Activated CD4-positive, alpha-beta T cell treated with anti-CD3 and anti-CD28 coated beads, Interleukin-2, amount 50 U/mL, for 4 hours (primary cell): ENCODE results near the gene CCDC116.
"Not testable (repeated sequence)": the region's sequence is repeated elsewhere in the genome, so short reads cannot be mapped to it uniquely, and the experiment has no call there.

Source experiments
- DNase-seq, 2 experiments: peaks; one replicate each; pipeline ENCODE4 v3.0.0-alpha.2; 2020

Gene CCDC116

DNA sequence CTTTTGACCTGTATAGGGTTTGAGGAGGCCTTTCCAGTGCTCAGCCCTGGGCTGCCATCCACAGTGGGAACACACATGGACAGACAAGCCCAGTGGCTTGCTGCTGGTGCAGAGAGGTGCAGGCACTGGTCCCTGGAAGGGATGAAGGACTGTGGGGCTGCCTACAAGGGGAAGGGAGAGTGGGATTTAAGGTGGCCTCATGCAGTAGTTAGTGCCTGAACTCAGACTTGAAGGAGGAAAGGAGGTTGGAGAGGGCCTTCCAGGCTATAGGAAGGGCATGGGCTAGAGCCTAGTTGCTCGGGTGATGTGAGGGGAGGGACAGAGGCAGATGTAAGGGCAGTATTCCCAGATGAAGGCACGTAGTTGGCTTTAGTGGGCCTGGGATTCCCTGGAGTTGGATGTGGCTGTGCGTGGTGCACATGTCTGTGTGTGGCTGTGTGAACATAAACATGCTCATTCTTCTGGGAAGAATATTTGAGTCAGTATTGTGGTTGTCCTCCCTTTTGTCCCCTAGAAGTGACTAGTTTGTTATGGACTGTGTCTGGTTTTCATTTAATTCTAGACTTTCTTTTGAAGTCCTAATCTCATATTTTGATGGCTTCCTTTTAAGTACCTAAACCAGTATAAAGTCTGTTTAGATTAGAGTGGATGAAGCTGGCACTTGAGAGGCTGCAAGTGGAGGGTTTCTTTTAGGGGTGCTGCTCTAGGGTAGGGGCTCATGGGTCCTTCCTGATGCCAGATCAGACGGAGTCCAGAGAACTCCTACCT lies 21.2 kb upstream of the CCDC116 start:
- DNase-seq, result no peak

DNA sequence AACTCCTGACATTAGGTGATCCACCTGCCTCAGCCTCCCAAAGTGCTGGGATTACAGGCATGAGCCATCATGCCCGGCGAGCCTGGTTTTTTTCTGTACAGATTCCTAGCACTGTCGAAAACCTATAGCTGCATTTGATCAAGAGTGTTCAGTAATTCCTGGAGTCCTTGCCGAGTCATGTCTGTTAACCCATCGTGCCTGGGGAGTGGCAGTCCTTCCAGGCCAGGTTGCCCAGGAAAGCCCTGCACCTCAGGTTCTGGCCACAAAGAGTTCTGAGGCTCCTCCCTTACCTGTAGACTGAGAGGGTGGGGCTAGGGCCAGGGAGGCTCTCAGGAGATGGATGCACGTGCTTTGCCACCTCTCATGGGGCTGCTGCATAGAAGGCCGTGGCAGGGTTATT lies 19.7 kb upstream of the CCDC116 start:
- no peak for DNase-seq

DNA sequence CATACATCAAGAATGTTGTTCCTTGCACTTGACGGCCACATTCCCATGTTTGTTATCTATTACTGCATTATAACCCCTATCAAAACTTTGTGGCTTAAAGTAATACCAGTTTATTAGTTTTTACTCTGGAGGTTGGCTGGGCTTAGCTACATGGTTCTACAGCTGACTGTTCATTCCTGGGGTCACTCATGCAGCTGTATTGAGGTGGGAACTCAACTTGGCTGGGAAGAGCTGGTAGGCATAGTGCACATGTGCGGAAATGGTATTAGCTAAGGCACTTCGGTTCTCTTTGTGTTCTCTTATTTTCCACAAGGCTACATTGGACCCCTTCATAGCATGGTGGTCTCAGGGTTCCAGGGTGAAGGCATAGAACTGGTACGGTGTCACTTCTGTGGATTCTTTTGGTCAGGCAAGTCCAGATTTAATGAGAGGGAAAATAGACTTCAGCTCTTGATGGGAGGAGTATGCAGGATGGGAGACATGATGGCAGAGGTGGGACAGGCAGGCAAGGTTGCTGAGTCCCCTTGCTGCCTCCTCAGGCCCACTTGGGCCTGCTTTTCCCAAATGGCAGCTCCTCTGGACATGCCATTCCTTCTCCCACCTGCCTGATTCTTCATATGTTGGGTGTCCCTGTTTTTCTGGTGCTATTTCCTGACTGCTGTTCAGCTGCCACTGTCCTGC lies 18.9 kb upstream of the CCDC116 start:
- no peak for DNase-seq

DNA sequence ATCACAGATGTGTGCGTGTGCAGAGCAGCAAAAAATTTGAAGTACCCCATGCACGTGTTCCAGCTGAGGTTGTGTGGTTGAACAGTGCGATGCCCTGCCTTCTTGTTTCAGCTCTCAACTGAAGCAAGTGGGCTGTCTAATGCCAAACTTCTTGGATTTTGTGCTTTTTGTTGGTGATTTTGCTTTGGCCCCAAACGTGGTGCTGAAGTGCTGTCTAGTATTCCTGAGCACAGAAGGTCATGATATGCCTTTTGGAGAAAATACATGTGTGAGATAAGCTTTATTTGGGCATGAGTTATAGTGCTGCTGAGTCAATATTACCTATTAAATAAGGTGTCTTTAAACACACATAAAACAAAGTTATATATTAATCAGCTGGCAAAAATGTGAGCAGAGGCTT lies 16.8 kb upstream of the CCDC116 start:
- DNase-seq, result no peak

DNA sequence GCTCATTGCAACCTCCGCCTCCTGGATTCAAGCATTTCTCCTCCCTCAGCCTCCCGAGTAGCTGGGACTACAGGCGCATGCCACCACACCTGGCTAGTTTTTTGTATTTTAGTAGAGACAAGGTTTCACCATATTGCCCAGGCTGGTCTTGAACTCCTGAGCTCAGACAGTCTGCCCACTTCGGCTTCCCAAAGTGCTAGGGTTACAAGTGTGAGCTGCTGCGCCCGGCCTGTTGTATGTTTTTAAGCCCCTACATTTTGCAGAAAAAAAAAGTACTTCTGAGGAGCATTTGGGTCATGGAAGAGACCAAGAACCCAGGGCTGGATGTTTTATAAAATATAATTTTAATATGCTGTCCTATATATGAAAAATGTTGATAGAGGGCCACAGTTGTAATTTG lies 15.2 kb upstream of the CCDC116 start:
- not testable (repeated sequence) for DNase-seq

DNA sequence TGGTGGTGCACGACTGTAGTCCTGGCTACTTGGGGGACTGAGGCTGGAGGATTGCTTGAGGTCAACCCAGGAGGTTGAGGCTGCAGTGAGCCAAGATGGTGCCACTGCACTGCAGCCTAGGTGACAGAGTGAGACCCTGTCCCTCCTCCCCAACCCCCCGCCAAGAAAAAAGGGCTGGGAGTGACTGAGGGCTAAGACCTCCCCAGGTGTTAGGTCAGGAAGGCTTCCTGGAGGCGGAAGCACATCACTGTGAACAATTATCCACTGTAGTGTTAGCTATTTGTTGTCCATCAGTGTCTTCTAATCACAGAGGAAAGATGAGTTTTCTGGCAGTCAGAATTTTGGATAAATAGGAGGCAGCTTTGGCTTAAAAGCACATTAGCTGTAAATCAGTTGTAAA lies 11.5 kb upstream of the CCDC116 start:
- no peak for DNase-seq

DNA sequence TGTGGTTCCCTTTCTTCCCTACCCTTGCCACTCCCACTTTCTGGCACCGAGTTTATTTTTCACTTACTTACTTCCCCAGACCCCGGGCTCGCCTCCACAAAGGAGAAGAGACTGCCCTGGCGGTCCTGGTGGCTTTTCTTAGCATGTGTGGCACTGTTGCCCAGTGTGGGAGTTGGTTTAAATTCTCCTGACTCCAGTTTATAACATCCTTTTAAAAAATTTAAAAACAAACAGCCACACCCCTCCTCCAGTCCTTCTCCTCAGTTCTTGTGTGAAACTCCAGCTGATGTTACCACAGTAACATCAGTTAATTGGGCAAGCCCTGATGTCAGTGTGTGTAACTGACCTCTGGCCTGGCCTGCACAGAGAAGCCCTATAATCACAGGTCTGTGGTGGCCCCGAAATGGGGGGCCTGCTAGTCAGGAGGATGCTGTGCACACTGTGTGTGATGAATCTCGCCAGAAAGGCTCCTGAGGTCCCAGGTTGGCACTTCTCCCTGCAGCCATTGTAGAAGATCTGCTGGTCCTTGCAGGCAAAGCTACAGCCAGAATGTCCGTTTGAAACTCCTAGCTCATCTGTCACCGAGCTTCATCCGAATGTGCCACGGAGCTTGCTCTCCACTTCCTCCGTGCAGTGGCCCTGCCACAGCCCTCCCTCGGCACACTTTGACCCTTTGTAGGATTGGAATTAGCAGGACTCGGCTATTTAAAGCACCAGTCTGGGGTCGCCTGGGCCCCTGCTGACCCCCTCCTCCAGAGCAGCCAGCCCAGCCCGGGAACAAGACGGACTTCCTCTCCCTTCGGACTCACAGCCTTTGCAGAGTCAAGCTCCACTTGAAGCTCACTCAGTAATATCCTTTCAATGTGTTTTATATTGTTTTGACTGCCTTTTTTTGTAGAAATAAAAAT lies 10.3 kb upstream of the CCDC116 start:
- no peak for DNase-seq

DNA sequence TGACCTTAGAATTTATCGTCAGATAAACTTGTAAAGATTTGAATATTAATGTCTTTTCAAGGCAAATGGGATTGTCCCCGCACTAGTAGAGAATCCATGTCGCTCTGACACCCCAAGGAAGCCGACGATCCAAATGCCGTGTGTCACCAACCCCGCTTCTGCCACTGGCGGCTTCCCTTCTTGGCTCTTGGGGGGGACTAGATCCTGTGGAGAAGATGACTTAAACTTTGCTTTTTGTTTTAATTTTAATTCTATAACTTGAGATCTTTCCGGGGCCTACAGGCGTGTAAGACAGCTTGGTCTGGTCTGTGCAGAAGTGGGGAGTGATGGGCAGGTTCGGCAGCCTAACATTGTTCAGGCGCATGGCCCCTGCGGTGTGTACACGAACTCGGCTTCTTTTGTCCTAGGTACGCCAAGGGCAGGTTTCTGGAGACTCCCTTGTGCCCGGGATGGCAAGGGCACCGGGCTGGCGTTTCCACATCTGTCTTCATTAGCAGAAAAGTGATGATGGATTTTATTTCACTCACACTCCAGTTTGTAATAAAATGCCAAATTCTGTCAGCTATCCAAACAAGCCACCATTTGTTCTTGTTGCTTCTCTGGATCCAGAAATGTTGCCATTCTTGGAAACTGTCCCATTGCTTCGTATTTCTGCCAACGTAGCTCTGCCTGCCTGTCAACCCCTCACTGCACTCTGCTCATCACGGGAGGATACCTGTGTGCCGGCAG lies 9.5 kb upstream of the CCDC116 start:
- no peak for DNase-seq

DNA sequence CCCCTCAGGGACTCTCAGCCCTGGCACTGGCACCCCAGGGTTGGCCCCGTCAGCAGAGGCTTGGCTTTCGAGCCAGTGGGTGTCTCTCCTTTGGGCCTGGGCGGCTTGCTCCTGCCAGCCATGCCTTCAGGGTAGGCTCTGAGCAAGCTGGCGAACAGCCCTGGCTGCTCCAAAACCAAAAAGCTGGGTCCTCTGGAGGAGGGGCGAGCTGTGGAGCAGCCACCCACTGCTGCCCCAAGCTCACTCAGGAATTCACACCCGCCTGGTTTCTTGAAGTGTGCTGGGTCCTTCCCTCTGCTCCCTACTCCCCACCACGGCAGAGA lies 9.0 kb upstream of the CCDC116 start:
- no peak for DNase-seq

DNA sequence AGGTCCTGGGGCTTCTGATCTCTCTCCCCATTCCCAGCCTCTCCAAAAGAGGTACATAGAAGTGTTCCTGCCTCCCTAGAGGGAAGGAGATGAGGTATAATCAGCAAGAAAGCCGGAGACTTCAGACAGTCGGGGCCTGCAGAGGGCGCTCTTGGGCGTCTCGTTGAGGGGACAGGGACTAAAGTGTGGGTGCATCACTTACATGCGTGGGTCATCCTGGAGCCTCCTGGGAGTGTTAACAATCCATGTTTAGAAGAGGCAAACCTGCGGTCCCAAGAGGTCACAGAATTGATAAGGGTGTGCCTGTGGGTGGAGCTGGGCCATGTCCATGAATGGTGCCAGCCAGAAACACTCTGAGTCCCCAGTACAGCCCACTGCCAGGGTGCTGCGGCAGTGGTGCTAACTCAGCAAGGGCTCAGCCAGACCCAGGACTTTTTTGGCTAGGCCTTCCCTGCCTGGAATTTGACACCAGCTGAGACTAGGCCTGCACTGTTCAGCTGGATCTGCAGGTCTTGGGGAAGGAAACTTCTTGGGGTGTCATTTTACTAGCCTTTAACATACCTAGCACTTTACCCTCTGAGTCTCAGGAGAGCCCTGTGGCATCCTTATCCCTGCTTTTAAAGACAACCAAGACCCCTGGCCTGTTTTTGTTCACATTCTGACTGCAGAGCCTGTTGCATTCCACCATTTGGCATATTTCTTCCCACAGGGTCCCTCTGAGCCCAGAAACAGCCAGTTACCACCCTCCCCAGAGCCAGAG lies 8.3 kb upstream of the CCDC116 start:
- peak; percentile 31 to 36 for DNase-seq

DNA sequence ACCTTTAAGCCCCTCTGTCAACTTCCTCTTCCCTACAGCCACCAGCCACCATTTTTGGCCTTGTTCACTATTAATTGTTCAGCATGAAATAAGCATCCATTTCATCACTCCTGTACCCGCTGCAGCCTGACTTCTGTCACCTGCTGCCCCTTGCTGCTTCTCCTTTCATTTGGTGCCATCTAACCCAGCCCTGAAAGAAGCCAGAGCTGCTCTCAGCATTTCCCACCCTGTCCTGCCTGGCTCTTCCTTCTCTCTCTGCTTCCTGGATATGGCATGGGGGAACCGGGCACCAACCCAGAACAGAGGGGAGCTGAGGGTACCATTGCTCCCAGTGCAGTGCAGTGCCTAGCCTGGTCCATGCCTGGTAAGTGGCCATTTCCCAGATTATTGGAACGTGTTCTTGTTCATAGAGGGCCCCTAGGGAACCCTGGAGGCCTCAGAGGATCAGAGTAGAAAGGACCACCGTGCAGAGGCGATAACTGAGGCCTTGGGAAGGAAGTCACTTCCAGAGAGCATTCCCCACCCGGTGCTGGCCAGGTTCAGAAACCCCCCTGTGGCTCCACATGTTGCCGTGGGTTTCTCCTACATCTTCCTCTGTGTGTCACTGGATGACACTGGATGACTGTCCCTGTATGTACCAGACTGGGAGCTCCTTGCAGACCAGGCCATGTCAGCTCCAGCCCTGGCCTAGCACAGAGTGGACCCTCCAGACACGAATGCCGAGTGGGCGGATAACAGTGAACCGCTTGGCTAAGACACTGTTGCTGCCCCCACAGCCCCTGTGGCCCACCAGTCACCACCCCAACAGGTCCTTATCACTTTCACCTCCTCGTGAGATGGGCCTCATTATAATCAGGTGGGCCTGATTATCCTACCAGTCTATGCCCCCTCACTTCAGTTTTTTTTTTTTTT lies 7.4 kb upstream of the CCDC116 start:
- no peak for DNase-seq

DNA sequence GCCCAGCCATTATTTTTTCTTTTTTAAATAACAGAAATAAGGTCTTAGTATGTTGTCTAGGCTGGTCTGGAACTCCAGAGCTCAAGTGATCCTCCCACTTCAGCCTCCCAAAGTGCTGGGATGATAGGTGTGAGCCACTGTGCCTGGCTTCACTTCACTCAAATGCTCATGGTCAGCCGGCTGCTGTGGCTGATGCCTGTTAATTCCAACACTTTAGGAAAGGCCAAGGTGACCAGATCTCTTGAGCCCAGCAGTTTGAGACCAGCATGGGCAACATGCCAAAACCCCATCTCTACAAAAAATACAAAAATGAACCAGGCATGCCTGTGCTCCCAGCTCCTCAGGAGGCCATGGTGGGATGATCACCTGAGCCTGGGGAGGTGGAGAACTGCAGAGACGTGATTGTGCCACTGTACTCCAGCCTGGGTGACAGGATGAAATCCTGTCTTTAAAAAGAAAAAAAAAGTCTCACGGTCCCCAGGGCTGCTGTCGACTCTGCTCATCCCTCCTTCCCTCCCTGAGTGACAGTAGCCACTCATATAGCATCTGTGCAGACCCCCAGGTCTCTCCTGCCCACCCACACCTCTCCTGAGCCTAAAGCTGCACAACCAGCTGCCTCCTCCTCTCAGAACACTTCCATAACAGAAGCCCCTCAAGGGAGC lies 6.4 kb upstream of the CCDC116 start:
- no peak for DNase-seq

DNA sequence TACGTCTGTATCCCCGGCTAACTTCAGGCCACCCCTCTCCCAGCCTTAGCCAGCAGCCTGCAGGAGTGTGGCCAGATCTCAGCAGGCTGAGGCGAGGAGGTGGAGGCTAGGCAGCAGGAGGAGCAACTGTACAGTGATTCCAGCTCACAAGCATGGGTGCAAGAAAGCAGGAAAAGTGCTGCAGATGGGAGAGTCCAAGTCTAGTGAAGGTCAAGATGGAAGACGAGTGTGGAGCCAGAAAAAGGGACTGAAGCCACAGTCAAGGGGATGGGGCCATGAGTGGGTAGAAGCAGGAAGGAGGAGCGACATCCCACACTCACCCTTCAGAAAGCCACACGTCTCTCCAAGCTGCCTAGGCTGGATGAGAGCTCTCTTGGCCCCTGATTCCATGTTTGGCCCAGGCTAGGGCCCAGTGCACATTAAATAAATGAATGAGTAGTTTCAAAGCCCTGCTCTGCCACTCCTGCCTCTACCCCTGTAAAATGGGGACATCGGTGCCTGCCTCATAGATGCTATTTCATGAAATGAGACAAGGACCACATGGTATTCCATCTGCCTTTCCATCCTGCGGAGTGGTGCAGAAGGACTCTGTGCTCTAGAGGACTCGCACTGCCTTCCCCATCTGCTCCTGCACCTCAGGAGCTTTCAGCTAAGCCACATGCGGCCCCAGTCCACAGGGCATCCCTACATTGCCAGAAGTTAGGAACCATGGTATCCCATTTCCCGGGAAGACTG lies 5.7 kb upstream of the CCDC116 start:
- DNase-seq, result no peak

DNA sequence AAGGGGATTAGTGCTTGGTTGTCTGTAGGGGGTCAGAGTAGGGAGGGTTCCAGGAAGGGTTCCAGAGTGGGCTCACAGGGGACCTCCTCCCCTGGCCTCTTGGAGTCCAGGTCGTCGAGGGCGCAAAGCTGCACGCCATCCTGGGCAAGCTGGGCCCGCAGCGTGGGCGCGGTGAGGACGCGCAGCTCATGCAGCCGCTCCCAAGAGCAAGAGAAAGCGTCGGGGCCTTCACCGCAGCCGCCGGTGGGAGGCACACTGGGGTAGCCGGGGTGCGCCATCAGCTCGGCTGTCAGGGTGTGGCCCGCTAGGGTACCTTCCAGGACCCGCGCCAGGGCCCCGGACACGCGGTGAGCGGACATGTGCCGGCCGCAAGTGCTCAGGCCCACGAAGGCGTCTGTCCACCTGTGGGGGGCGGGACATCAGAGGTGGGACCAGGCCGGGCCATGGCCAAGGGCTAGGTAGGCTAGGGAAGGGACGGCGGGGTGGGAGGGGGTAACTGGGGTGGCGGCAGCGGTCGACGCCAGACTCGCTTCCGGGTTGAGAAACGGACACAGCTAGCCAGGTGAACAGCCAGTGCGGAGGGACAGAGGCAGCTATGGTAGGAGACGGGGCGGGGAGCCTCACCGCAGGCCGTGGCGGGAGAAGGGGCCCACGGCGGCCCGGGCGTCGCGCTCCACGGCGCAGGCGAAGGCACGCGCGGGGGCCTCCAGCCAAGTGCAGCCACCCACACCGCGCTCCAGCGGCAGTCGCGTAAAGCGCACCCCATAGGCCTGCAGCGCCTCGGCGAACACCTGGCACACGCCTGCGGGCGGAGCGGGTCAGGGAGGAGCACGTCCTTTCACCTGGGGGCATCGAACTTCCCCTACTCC lies 3.9 kb upstream of the CCDC116 start:
- no peak for DNase-seq

DNA sequence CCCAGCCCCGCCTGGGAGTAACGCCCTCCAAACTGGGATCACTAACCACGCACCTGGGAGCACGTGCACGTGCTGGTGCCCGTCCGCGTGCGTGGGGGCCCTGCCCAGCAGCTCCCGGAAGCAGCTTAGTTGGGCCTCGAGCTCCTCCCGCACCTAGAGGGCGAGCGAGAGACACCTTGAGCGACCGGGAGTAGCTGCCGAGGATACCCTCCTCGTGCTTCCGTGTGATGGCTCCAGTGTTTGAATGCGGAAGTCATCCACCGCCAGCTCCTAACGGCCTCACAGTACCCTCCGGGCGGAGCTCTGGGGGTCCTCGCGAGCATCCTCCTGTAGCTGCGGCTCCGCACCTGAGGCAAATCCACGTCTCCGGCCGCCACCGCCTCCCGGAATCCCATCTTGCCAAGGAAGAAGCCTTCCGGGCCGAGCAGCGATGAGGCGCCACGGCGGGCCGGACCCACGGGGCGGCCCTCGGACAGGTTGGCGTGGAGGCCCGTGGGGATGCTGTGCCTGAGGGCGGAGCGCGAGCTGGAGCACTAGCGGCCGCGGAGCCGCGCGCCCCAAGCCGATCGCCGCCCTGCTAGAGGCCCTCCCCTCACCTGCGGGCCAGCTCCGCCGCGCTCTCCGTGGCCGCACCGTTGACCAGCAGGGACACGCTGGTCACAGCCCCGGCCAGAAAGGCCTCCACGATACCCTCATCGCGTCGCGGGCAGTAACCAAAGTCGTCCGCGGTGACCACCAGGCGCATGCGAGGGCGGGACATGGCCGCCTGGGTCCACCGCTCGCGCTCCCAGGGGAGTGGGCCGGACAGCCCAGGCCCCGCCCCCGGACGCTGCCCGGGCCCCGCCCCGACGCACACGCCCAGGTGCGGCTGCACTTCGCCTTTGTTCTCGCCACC lies 3.1 kb upstream of the CCDC116 start, which contains the start of gene YDJC:
Gene YDJC (minus strand): TSS at position 768 of the 895 bp plus-strand sequence. CDS start 8 bp downstream, at position 760.
- DNase-seq, result peak; percentile 93 to 95

DNA sequence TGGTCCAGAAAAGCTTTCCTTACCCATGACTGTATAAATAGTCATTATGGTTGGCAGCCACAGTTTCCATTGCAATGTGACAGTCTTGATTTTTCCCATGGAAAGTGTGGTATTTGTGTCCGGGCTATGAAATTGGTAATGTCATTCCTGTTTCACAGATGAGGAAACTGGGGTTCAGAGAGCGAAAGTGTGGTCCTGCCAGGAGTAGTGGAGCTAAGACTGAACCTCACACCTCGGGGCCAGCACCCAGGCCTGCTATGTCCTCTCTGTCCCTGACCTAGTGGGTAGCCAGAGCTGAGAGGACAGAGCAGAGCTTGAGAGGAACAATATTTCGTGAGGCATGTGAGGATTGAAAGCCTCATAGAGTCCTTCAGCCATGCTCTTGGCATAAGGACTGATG lies 1.5 kb upstream of the CCDC116 start:
- DNase-seq, result no peak

DNA sequence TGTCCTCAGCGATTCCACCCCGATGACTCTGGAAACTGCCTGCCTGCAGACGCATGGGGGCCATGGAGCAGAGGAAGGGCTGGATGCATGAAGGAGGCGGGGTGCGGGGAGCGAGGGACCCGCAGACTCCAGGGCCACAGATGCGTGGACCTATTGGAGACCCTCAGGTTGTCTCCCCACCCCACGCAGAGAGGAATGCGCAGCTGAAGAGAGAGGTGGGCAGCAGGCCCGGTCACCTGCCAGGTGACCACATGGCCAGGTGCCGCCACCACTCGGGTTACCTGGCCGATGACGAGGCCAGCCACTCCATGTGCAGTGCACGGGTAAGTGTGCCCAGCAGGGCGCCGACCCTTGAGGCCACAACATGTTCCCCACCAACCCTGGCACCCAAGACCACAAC lies 371 bp downstream of the CCDC116 start:
- no peak for DNase-seq

DNA sequence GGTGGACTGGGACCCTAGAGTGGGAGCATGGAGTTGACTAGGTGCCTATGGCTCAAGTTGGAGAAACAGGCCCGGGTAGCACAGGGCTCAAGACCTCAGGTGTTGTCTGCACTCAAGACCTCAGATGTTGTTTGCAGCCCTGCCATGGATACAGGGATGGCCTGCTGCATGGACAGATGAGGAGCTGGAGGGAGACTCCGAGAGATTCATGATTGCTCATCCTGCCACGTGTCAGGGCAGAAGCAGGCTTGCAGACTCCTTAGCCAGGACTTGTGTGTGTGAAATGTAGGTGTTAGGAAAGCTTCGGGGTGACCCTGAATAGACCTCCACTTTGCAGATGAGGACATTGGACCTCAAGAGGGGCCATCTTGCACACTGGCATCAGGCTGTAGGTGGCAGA lies 921 bp downstream of the CCDC116 start:
- no peak for DNase-seq
